Right atrium auricular region (tissue), 2 donors: ENCODE results near the gene FAM53B. TPM values are rescaled to one million over a fixed set of nuclear protein-coding genes. Genes with fewer than 3 reads are reported as not detected.

ENCODE experiments used
- DNase-seq: peaks from one replicate; pipeline ENCODE4 v3.0.0-alpha.2; 2019; ENCODE audit warnings: low spot score
- H3K27ac ChIP-seq, 2 donors: fragments of 200-600 bp; sonication (generic); 1 replicate in 1 of 2; 2 replicates in 1 of 2; pipeline ENCODE4 v1.5.1; 2016 to 2019
- H3K27me3 ChIP-seq, 2 donors: fragments of 200-600 bp; sonication (generic); one replicate each; pipeline versions ENCODE4 v1.5.1 to v1.6.0; 2017 to 2019
- H3K36me3 ChIP-seq: fragments of 200-600 bp; sonication (generic); one replicate; pipeline ENCODE4 v1.5.1; 2016
- H3K4me1 ChIP-seq, 2 donors: fragments of 200-600 bp; sonication (generic); one replicate each; pipeline versions ENCODE4 v1.5.1 to v1.6.0; 2017 to 2019
- H3K4me3 ChIP-seq, 2 donors: fragments of 200-600 bp; sonication (generic); 1 replicate in 1 of 2; 2 replicates in 1 of 2; pipeline ENCODE4 v1.5.1; 2017 to 2019; ENCODE audit warnings: mild to moderate bottlenecking in 1 of 2, moderate library complexity in 1 of 2
- H3K9me3 ChIP-seq, 2 donors: fragments of 200-600 bp; sonication (generic); one replicate each; pipeline ENCODE4 v1.5.1; 2019
- CTCF ChIP-seq, 2 donors: fragments of 200-600 bp; sonication (generic); IDR thresholded peaks; one replicate each; pipeline ENCODE4 v1.5.1; 2019; ENCODE audit warnings: antibody characterized with exemption in 2 of 2
- total RNA-seq, 2 donors: library from RNA; depleted of rRNA; stranded (reverse); fragments of >200 nt; gene quantifications; one replicate each; pipeline ENCODE4 v1.1.0, GENCODE V29; 2016

FAM53B gene
- total RNA-seq, 2 donors from 2014 or later = 30.3 to 31.1 TPM

- TF ChIP-seq CTCF (IDR thresholded peaks at IDR 0.05) = no peak
- no peak for DNase-seq
- H3K4me1 ChIP-seq = peaks cover 0 to 71% of the 10 kb centered on the region in 2 donors
- H3K36me3 ChIP-seq = peaks cover 6% of the 10 kb centered on the region
- H3K9me3 ChIP-seq = no peaks in the 10 kb centered on the region
- no peak overlapping the region for H3K4me3 ChIP-seq
- H3K27me3 ChIP-seq = no peaks in the 10 kb centered on the region
- H3K27ac ChIP-seq = peak overlapping the region; percentile 46 to 67
Measured at GRCh38 chr10:124693396-124693795, 50.8 kb downstream of the FAM53B start.

- Histone ChIP-seq H3K9me3 (no peaks in the 10 kb centered on the region), H3K27me3 (no peaks in the 10 kb centered on the region), H3K36me3 (peaks cover 6% of the 10 kb centered on the region), H3K27ac (peak overlapping the region; percentile 33 to 43), H3K4me1 (peaks cover 0 to 71% of the 10 kb centered on the region in 2 donors), H3K4me3 (no peak overlapping the region)
- no peak for TF ChIP-seq CTCF (IDR thresholded peaks at IDR 0.05)
- DNase-seq = no peak
Measured at GRCh38 chr10:124692100-124692446, 52.1 kb downstream of the FAM53B start.

GRCh38 chr10:124691421-124692099 is 52.6 kb downstream of the FAM53B start:
- no peaks in the 10 kb centered on the region for H3K9me3 ChIP-seq
- no peak for TF ChIP-seq CTCF (IDR thresholded peaks at IDR 0.05)
- H3K27me3 ChIP-seq = no peaks in the 10 kb centered on the region
- H3K4me3 ChIP-seq = no peak overlapping the region
- H3K36me3 ChIP-seq = peaks cover 6% of the 10 kb centered on the region
- H3K4me1 ChIP-seq = peaks cover 0 to 71% of the 10 kb centered on the region in 2 donors
- peak overlapping the region; percentile 33 to 43 for H3K27ac ChIP-seq
- no peak for DNase-seq

GRCh38 chr10:124691002-124691401 is 53.2 kb downstream of the FAM53B start:
- no peak for TF ChIP-seq CTCF (IDR thresholded peaks at IDR 0.05)
- H3K27me3 ChIP-seq = no peaks in the 10 kb centered on the region
- peaks cover 6% of the 10 kb centered on the region for H3K36me3 ChIP-seq
- H3K9me3 ChIP-seq = no peaks in the 10 kb centered on the region
- no peak overlapping the region for H3K4me3 ChIP-seq
- peaks cover 0 to 73% of the 10 kb centered on the region in 2 donors for H3K4me1 ChIP-seq
- no peak overlapping the region for H3K27ac ChIP-seq
- DNase-seq = no peak

GRCh38 chr10:124689911-124690498 is 54.2 kb downstream of the FAM53B start:
- Histone ChIP-seq H3K27me3 (no peaks in the 10 kb centered on the region), H3K4me3 (no peak overlapping the region), H3K36me3 (peaks cover 6% of the 10 kb centered on the region), H3K4me1 (peaks cover 0 to 83% of the 10 kb centered on the region in 2 donors), H3K9me3 (no peaks in the 10 kb centered on the region), H3K27ac (peak overlapping the region in 1 of 2 donors; percentile 71)
- DNase-seq = no peak
- TF ChIP-seq CTCF (IDR thresholded peaks at IDR 0.05) = no peak
